T1000 (cell line): ENCODE measurements around the gene RESF1.
"Not testable (repeated sequence)": the region's sequence is repeated elsewhere in the genome, so short reads cannot be mapped to it uniquely, and the experiment has no call there.

Experiments used
- DNase-seq: peaks from one replicate; lab custom pipeline; 2025; ENCODE audit warnings: mixed read lengths; lab: John Stamatoyannopoulos, UW

RESF1 gene

GRCh38 chr12:31959161-31959700 lies at the start of gene RESF1:
Gene RESF1, plus strand, starts transcription at chr12:31959415. Its CDS starts 21,541 bp downstream, at chr12:31980956.
- DNase-seq, result peak; percentile 86

- no peak for DNase-seq
Measured at GRCh38 chr12:31914927-31915326, 44.3 kb upstream of the RESF1 start.

GRCh38 chr12:31915446-31915845 lies 43.8 kb upstream of the RESF1 start:
- DNase-seq, result no peak

- DNase-seq, result peak; percentile 45
Measured at GRCh38 chr12:31922341-31923062, 36.7 kb upstream of the RESF1 start.

GRCh38 chr12:31923063-31923412 lies 36.2 kb upstream of the RESF1 start:
- no peak for DNase-seq

GRCh38 chr12:31928246-31929026 lies 30.8 kb upstream of the RESF1 start:
- DNase-seq, result no peak

GRCh38 chr12:31929027-31929526 lies 30.1 kb upstream of the RESF1 start:
- DNase-seq, result no peak

GRCh38 chr12:31931796-31932715 lies 27.2 kb upstream of the RESF1 start:
- no peak for DNase-seq

GRCh38 chr12:31944299-31944698 lies 14.9 kb upstream of the RESF1 start:
- no peak for DNase-seq

GRCh38 chr12:31947971-31948370 lies 11.2 kb upstream of the RESF1 start:
- DNase-seq, result no peak

- DNase-seq, result not testable (repeated sequence)
Measured at GRCh38 chr12:31948697-31949359, 10.4 kb upstream of the RESF1 start.

- DNase-seq, result no peak
Measured at GRCh38 chr12:31950088-31950487, 9.1 kb upstream of the RESF1 start.

GRCh38 chr12:31950492-31950891 lies 8.7 kb upstream of the RESF1 start:
- no peak for DNase-seq

GRCh38 chr12:31951008-31951407 lies 8.2 kb upstream of the RESF1 start:
- no peak for DNase-seq

GRCh38 chr12:31951939-31952338 lies 7.3 kb upstream of the RESF1 start:
- DNase-seq, result no peak

GRCh38 chr12:31952418-31952817 lies 6.8 kb upstream of the RESF1 start:
- no peak for DNase-seq

GRCh38 chr12:31954925-31955858 lies 4.0 kb upstream of the RESF1 start:
- no peak for DNase-seq

- no peak for DNase-seq
Measured at GRCh38 chr12:31958569-31959160, 550 bp upstream of the RESF1 start.

GRCh38 chr12:31959701-31960391 lies 631 bp downstream of the RESF1 start:
- DNase-seq, result peak; percentile 70
